Neural progenitor cell (in vitro differentiated cells): Measurements from ENCODE around the gene MBNL2. TPM values are rescaled to one million over a fixed set of nuclear protein-coding genes. Genes with fewer than 3 reads are reported as not detected.

ENCODE experiments used
- DNase-seq: peaks from one replicate; pipeline ENCODE4 v3.0.0-alpha.2; 2016; ENCODE audit warnings: low spot score
- H2AFZ ChIP-seq: fragments of 200-600 bp; sonication (generic); replicated peaks from 2 replicates; pipeline ENCODE4 v1.6.1; 2016; ENCODE audit warnings: antibody characterized with exemption
- H3F3A ChIP-seq: fragments of 200-600 bp; sonication (generic); 2 replicates; pipeline ENCODE4 v1.6.1; 2016; ENCODE audit warnings: antibody characterized with exemption, low read depth
- H3K27ac ChIP-seq: fragments of 200-600 bp; sonication (generic); 2 replicates; pipeline ENCODE4 v1.5.1; 2016; ENCODE audit warnings: mild to moderate bottlenecking
- H3K27me3 ChIP-seq: fragments of 200-600 bp; sonication (generic); 2 replicates; pipeline ENCODE4 v1.6.1; 2016; ENCODE audit warnings: mild to moderate bottlenecking, moderate library complexity
- H3K36me3 ChIP-seq: fragments of 200-600 bp; sonication (generic); 2 replicates; pipeline ENCODE4 v1.5.1; 2016
- H3K4me1 ChIP-seq: fragments of 200-600 bp; sonication (generic); 2 replicates; pipeline ENCODE4 v1.6.1; 2016; ENCODE audit warnings: mixed run types
- H3K4me2 ChIP-seq: fragments of 200-600 bp; sonication (generic); 2 replicates; pipeline ENCODE4 v1.6.1; 2016
- H3K4me3 ChIP-seq: fragments of 200-600 bp; sonication (generic); 2 replicates; pipeline ENCODE4 v1.5.1; 2016
- H3K79me2 ChIP-seq: fragments of 200-600 bp; sonication (generic); 2 replicates; pipeline ENCODE4 v1.6.1; 2016; ENCODE audit warnings: low read depth
- H3K9ac ChIP-seq: fragments of 200-600 bp; sonication (generic); 2 replicates; pipeline ENCODE4 v1.6.1; 2016
- H3K9me3 ChIP-seq: fragments of 200-600 bp; sonication (generic); 2 replicates; pipeline ENCODE4 v1.5.1; 2016; ENCODE audit warnings: low read depth
- H4K20me1 ChIP-seq: fragments of 200-600 bp; sonication (generic); 2 replicates; pipeline ENCODE4 v1.6.1; 2016; ENCODE audit warnings: low read depth
- H3K27ac Mint-ChIP-seq: 3 replicates; pipeline ENCODE4 v1.8.0; 2021; ENCODE audit warnings: mixed read lengths
- H3K27me3 Mint-ChIP-seq: 2 replicates; pipeline ENCODE4 v1.8.0; 2022; ENCODE audit warnings: low read depth, mild to moderate bottlenecking, inconsistent platforms, moderate library complexity, mixed read lengths; ENCODE audit not compliant: insufficient read depth
- H3K36me3 Mint-ChIP-seq: 3 replicates; pipeline ENCODE4 v1.8.0; 2021; ENCODE audit warnings: mixed read lengths
- H3K4me1 Mint-ChIP-seq: 3 replicates; pipeline ENCODE4 v1.8.0; 2021; ENCODE audit warnings: mixed read lengths
- H3K4me3 Mint-ChIP-seq: 3 replicates; pipeline ENCODE4 v1.8.0; 2021; ENCODE audit warnings: mild to moderate bottlenecking, moderate library complexity, mixed read lengths
- H3K9me3 Mint-ChIP-seq: 3 replicates; pipeline ENCODE4 v1.8.0; 2020; ENCODE audit warnings: mixed read lengths
- EZH2 ChIP-seq: fragments of 200-600 bp; sonication (generic); IDR thresholded peaks from 2 replicates; pipeline ENCODE4 v1.6.1; 2017; ENCODE audit warnings: antibody characterized with exemption, mild to moderate bottlenecking, moderate library complexity
- EZH2phosphoT487 ChIP-seq: fragments of 200-600 bp; sonication (generic); IDR thresholded peaks from 2 replicates; pipeline ENCODE4 v1.6.1; 2017; ENCODE audit warnings: antibody characterized with exemption
- total RNA-seq: library from RNA; depleted of rRNA; stranded (reverse); fragments of >200 nt; gene quantifications from 2 replicates; pipeline ENCODE4 v1.2.3, GENCODE V29; 2015; ENCODE audit warnings: low replicate concordance
- TF ChIP-seq, protein P1 (sequence below): fragments of 200-600 bp; sonication (generic); IDR thresholded peaks from 2 replicates; pipeline ENCODE4 v1.5.1; 2017; ENCODE audit warnings: antibody characterized with exemption, mild to moderate bottlenecking

MBNL2 gene
- total RNA-seq, 1 donor from 2014 or later, result 19.6 TPM

DNA sequence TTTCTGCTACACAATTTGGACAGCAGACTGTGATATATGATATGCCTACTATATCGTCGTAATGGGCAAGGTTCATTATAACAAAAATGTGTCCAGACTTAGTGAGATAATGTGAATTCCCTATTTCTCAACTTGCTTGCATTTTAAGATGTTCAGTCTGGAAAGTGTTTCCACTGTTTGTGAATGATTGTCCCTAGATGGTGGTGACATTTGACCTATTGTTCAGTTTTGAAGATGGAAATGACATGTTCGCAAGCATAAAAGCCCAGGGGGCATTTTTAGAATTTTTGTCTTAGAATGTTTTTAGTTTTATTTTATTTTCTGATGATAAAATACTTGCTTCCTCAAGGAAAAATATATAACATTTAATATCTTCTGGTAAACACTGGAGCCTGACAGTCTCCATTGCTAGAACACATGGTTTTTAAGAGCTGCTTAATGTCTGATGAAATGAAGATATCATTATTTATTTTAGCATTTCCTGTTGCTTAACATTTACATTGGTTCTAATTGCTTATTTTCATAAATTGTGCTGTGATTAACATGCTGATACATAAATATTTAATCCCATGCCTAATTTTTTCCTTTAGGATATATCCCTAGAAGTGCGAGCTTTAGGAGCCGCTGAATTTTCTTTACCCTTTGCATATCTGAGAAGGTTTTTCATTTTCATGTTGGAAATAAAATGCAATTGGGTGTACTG lies 27.1 kb downstream of the MBNL2 start:
- Histone ChIP-seq H3K9ac (no peak overlapping the region), H3K4me3 (no peak overlapping the region), H3K27me3 (no peaks in the 10 kb centered on the region), H3K27ac (no peak overlapping the region), H2AFZ (no peak overlapping the region), H3K36me3 (no peaks in the 10 kb centered on the region), H3K4me1 (peaks cover 4% of the 10 kb centered on the region), H3K4me2 (no peak overlapping the region), H3K79me2 (no peaks in the 10 kb centered on the region), H4K20me1 (peaks cover 2% of the 10 kb centered on the region), H3K9me3 (no peaks in the 10 kb centered on the region), H3F3A (no peaks in the 10 kb centered on the region)
- Mint-ChIP-seq H3K27ac (no peak overlapping the region), H3K9me3 (peaks cover 2% of the 10 kb centered on the region), H3K4me3 (no peak overlapping the region), H3K36me3 (peaks cover 2% of the 10 kb centered on the region), H3K27me3 (no peaks in the 10 kb centered on the region), H3K4me1 (no peaks in the 10 kb centered on the region)
- TF ChIP-seq, protein P1, sequence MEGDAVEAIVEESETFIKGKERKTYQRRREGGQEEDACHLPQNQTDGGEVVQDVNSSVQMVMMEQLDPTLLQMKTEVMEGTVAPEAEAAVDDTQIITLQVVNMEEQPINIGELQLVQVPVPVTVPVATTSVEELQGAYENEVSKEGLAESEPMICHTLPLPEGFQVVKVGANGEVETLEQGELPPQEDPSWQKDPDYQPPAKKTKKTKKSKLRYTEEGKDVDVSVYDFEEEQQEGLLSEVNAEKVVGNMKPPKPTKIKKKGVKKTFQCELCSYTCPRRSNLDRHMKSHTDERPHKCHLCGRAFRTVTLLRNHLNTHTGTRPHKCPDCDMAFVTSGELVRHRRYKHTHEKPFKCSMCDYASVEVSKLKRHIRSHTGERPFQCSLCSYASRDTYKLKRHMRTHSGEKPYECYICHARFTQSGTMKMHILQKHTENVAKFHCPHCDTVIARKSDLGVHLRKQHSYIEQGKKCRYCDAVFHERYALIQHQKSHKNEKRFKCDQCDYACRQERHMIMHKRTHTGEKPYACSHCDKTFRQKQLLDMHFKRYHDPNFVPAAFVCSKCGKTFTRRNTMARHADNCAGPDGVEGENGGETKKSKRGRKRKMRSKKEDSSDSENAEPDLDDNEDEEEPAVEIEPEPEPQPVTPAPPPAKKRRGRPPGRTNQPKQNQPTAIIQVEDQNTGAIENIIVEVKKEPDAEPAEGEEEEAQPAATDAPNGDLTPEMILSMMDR, result no peak
- TF ChIP-seq EZH2, result no peak
- no peak for TF ChIP-seq EZH2phosphoT487
- DNase-seq, result no peak

DNA sequence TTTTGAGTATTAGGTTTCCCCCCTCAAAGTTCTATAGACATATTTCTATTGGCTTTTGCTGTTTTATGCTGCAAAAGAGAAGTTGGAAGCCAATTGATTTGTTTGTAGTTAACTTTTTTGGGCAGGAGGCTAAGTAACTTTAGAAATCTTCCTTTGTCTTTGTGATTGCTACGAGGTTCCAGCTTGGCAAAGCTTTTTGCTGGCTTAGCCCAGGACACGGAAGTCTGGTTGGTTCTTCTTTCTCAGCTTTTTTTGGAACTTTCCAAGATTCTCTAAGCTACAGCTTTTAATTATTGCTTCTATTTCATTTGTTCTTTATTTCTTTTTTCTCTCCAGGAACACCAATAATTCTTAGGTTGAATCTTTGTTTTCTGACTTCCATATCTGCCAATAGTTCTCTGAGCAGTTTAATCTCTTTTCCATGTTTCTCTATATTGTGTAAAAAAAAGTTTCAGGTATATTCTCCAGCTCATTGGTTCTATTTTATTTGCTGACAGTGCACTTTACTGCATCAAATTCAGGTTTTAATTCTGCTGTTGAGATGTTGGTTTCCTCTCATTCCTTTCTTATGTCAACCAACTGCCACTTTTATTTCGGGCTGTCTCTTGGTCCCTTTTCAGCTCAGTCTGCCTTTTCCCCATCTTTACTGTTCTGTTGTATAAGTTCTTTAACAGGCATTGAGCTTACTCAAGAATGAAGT lies 27.8 kb downstream of the MBNL2 start:
- Histone ChIP-seq H3K27ac (no peak overlapping the region), H3K36me3 (no peaks in the 10 kb centered on the region), H3K9me3 (no peaks in the 10 kb centered on the region), H3K27me3 (no peaks in the 10 kb centered on the region), H3K79me2 (no peaks in the 10 kb centered on the region), H3K4me3 (no peak overlapping the region), H3K9ac (no peak overlapping the region), H3K4me2 (no peak overlapping the region), H3F3A (no peaks in the 10 kb centered on the region), H4K20me1 (peaks cover 2% of the 10 kb centered on the region), H2AFZ (no peak overlapping the region), H3K4me1 (peaks cover 4% of the 10 kb centered on the region)
- H3K36me3 Mint-ChIP-seq, result peaks cover 2% of the 10 kb centered on the region
- H3K27ac Mint-ChIP-seq, result no peak overlapping the region
- H3K4me3 Mint-ChIP-seq, result no peak overlapping the region
- peaks cover 2% of the 10 kb centered on the region for H3K9me3 Mint-ChIP-seq
- no peaks in the 10 kb centered on the region for H3K27me3 Mint-ChIP-seq
- TF ChIP-seq EZH2phosphoT487 (no peak), EZH2 (no peak)
- TF ChIP-seq, protein P1, result no peak
- no peaks in the 10 kb centered on the region for H3K4me1 Mint-ChIP-seq
- no peak for DNase-seq

DNA sequence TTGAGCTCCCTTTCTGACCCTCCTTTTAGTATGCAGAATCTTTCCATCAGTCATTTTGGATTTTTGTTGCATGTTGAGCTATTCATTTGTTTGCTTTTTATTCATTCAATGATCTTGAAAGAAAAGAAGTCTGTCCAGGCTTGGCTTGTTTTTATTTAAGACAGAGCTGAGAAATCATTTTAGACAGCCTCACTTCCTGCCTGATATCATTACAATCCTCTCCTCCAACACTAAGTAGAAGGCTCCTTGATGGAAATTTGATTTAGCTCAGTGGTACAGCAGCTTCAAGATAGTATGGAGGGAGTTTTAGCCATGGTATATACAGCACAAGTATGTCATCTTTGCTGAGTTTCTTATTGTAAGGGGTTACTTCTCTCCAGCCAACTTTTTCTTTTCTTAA lies 28.4 kb downstream of the MBNL2 start:
- H3F3A ChIP-seq, result no peaks in the 10 kb centered on the region
- H3K79me2 ChIP-seq, result no peaks in the 10 kb centered on the region
- H3K27me3 ChIP-seq, result no peaks in the 10 kb centered on the region
- H3K4me3 ChIP-seq, result no peak overlapping the region
- no peaks in the 10 kb centered on the region for H4K20me1 ChIP-seq
- DNase-seq, result no peak
- H3K27ac ChIP-seq, result no peak overlapping the region
- peaks cover 5% of the 10 kb centered on the region for H3K36me3 Mint-ChIP-seq
- H3K4me1 Mint-ChIP-seq, result no peaks in the 10 kb centered on the region
- no peak overlapping the region for H3K9ac ChIP-seq
- no peak for TF ChIP-seq EZH2
- TF ChIP-seq, protein P1, result no peak
- no peak for TF ChIP-seq EZH2phosphoT487
- no peaks in the 10 kb centered on the region for H3K27me3 Mint-ChIP-seq
- no peaks in the 10 kb centered on the region for H3K36me3 ChIP-seq
- peaks cover 4% of the 10 kb centered on the region for H3K4me1 ChIP-seq
- H2AFZ ChIP-seq, result no peak overlapping the region
- peaks cover 2% of the 10 kb centered on the region for H3K9me3 Mint-ChIP-seq
- H3K4me3 Mint-ChIP-seq, result no peak overlapping the region
- H3K27ac Mint-ChIP-seq, result no peak overlapping the region
- H3K9me3 ChIP-seq, result no peaks in the 10 kb centered on the region
- H3K4me2 ChIP-seq, result no peak overlapping the region
